H1 (cell line): Measurements from ENCODE around the gene ROR1. TPM values are rescaled to one million over a fixed set of nuclear protein-coding genes. Genes with fewer than 3 reads are reported as not detected.

Experiments
- BRCA1 ChIP-seq: IDR thresholded peaks from 2 replicates; pipeline ENCODE4 v1.6.1; 2012; ENCODE audit warnings: low read depth, low read length, improper control_type of control experiment
- CHD1 ChIP-seq: IDR thresholded peaks from 2 replicates; pipeline ENCODE4 v1.6.1; 2012; ENCODE audit warnings: low read depth, low read length, improper control_type of control experiment
- CHD2 ChIP-seq: IDR thresholded peaks from 2 replicates; pipeline ENCODE4 v1.6.1; 2012; ENCODE audit warnings: low read length, improper control_type of control experiment
- ZNF274 ChIP-seq: IDR thresholded peaks from 2 replicates; pipeline ENCODE4 v1.7.0; 2012; ENCODE audit warnings: low read length, borderline replicate concordance; ENCODE audit errors: extremely low read depth
- polyA plus RNA-seq, 7 experiments: library from polyadenylated mRNA; depleted of rRNA in 3 of 7; stranded (reverse) in 5 of 7; unstranded in 2 of 7; fragments of >200 nt in 5 of 7; fragments of 200-250 nt in 2 of 7; gene quantifications; 1 replicate in 5 of 7; 2 replicates in 1 of 7; 4 replicates in 1 of 7; pipeline versions ENCODE4 v1.2.1 to v1.2.3, GENCODE V29; 2011 to 2013; ENCODE audit warnings: missing spikeins in 2 of 7, mixed read lengths in 2 of 7
- total RNA-seq: library from RNA; stranded (reverse); fragmentation: NEBNext Ultra II Directional; extraction: Animal tissue kit (Norgen Biotek cat#: 25700); gene quantifications from 2 replicates; pipeline ENCODE4 v1.2.1, GENCODE V29; 2021
- TF ChIP-seq, protein P1 (sequence below): IDR thresholded peaks from 2 replicates; pipeline ENCODE4 v1.6.1; 2012; ENCODE audit warnings: inconsistent platforms

Gene ROR1
- total and polyA plus RNA-seq, 2 of the 8 experiments (the other 6 are each of a cell fraction or from before 2014, with no cell fraction given) = 33.6 to 73.6 TPM

- TF ChIP-seq CHD1 (no peak), CHD2 (no peak), BRCA1 (no peak), ZNF274 (no peak)
- TF ChIP-seq, protein P1, sequence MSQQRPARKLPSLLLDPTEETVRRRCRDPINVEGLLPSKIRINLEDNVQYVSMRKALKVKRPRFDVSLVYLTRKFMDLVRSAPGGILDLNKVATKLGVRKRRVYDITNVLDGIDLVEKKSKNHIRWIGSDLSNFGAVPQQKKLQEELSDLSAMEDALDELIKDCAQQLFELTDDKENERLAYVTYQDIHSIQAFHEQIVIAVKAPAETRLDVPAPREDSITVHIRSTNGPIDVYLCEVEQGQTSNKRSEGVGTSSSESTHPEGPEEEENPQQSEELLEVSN = no peak
- TF ChIP-seq, all 59 proteins: peak for 10
Observed at GRCh38 chr1:63731117-63732043, 42.4 kb upstream of the ROR1 start (continued).
